ENCODE data around the gene UCMA. TPM values are rescaled to one million over a fixed set of nuclear protein-coding genes. Genes with fewer than 3 reads are reported as not detected.
"Not testable (repeated sequence)": the region's sequence is repeated elsewhere in the genome, so short reads cannot be mapped to it uniquely, and the experiment has no call there.

The UCMA gene
- total RNA-seq, result not detected in 2 replicates

DNA sequence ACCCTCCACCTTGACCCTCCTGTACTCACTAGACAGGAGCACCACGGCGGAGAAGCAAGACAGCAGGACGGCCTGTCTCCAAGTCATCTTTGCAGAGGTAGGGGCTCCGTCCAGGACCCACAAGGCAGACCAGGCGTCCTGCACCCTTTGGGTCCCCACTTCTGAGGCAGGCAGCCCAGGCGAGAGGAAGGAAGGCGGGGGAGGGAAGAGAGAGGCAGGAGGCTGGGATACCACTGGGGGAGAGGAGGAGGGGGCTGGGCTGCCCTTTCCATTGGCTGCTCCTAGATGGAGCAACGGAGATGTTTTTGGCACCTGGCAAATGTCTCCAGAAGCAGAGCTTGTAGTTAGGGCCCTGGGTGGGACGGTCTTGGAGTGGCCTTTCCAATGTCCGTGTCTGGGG, at the start of gene UCMA:
UCMA (minus strand) TSS at position 203 of the 400 bp plus-strand sequence; CDS start at position 87, 116 bp downstream.
- DNase-seq (ENCODE audit: low read depth), result no peak
- H3K4me3 ChIP-seq (ENCODE audit: low read depth, low read length), result no peak within 1 kb of the TSS
- TF ChIP-seq, protein P1, sequence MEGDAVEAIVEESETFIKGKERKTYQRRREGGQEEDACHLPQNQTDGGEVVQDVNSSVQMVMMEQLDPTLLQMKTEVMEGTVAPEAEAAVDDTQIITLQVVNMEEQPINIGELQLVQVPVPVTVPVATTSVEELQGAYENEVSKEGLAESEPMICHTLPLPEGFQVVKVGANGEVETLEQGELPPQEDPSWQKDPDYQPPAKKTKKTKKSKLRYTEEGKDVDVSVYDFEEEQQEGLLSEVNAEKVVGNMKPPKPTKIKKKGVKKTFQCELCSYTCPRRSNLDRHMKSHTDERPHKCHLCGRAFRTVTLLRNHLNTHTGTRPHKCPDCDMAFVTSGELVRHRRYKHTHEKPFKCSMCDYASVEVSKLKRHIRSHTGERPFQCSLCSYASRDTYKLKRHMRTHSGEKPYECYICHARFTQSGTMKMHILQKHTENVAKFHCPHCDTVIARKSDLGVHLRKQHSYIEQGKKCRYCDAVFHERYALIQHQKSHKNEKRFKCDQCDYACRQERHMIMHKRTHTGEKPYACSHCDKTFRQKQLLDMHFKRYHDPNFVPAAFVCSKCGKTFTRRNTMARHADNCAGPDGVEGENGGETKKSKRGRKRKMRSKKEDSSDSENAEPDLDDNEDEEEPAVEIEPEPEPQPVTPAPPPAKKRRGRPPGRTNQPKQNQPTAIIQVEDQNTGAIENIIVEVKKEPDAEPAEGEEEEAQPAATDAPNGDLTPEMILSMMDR (conservative IDR thresholded peaks at IDR 0.05; ENCODE audit: low read depth, low read length), result no peak

DNA sequence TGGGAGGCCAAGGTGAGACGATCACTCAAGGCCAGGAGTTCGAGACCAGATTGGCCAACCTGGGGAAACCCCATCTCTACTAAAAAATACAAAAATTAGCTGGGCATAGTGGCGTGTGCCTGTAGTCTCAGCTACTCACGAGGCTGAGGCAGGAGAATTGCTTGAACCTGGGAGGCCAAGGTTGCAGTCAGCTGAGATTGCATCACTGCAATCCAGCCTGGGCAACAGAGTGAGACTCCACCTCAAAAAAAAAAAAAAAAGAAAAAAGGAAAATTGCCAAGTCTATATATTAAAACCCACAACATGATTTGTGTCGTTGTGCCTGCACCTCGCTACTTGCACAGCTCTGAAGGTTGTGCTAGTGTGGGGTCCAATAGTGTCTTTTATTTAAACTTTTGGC, 48.2 kb upstream of the UCMA start:
- DNase-seq (ENCODE audit: low read depth); H3K4me3 ChIP-seq (ENCODE audit: low read depth, low read length): not testable (repeated sequence)

DNA sequence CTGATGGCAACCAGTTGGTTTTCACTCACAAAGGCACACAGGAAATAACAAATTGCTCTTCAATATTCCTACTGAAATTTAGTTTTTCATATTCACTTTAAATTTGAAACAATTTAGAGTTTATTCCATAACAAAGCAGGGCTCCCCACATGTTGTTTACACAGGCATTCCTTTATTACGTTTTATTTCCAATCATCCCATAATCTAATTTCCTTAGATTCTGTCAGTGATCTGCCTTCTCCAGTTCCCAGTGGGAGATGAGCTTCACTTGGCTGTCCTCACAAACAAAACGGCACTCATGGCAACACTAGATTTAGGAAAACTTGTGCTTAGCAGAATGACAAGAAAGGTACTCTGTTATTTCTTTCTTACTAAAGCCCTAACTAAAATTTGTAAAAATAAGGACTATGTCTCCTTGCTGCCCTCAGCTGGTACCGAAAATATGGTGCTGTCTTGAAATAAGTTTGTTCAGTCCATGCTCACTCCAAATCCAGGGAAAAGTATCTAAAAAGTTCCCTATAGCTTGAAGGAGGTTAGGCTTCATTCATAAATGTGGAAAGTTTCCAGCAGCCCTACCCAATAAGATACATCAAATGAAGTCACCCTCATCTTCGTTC, 42.7 kb upstream of the UCMA start:
- no peak overlapping the region for H3K4me3 ChIP-seq (ENCODE audit: low read depth, low read length)
- no peak for DNase-seq (ENCODE audit: low read depth)
- TF ChIP-seq, protein P1 (conservative IDR thresholded peaks at IDR 0.05; ENCODE audit: low read depth, low read length), result peak; percentile 43

DNA sequence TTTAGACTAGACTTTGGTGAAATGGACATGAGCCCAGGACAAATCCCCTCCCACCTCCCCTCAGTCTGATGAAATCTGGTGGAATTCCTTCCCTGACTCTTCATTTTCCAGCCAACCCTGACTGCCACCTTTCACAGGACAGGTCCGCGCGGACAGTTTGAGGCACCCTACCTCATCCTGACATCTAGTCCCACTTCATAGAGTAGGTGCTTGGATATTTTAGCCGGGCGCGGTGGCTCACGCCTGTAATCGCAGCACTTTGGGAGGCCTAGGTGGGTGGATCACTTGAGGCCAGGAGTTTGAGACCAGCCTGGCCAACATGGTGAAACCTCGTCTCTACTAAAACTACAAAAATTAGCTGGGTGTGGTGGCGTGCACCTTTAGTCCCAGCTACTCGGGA, 42.0 kb upstream of the UCMA start:
- H3K4me3 ChIP-seq (ENCODE audit: low read depth, low read length); DNase-seq (ENCODE audit: low read depth): not testable (repeated sequence)

- no peak for DNase-seq (ENCODE audit: low read depth)
- H3K4me3 ChIP-seq (ENCODE audit: low read depth, low read length), result peak overlapping the region; percentile 41
- TF ChIP-seq, protein P1 (conservative IDR thresholded peaks at IDR 0.05; ENCODE audit: low read depth, low read length), result no peak
Measured at GRCh38 chr10:13272164-13272571, 38.0 kb upstream of the UCMA start.

DNA sequence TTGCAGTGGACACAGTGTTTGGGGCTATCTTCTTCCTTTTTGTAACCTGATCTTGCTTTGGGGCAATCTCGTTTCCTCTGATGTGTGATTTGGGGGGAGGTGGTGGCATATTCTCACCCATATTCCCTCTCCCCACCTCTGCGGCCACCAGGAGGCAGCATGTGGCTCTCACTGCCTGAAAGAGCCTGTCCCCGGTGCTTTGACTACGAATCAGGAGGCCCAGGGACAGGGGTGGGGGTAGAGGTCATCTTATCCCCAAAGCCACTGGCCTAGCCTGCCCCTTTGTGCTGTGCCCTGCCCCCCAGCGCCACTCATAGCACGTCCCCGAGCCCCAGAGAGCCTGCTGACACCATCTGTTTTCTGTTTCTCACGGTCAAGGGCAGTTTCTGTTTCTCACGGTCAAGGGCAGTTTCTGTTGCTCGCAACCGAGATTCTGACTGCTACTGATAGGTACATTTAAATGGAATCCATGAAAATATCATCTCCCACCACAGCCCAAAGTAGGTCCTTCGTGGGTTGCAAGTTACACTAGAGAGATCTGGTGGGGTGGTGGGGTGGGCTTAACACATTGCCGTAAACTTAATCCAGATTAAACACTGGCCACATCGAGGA, 37.5 kb upstream of the UCMA start:
- TF ChIP-seq, protein P1 (conservative IDR thresholded peaks at IDR 0.05; ENCODE audit: low read depth, low read length), result peak; percentile 87

GRCh38 chr10:13270877-13271551, 36.8 kb upstream of the UCMA start:
- H3K4me3 ChIP-seq (ENCODE audit: low read depth, low read length), result no peak overlapping the region
- TF ChIP-seq, protein P1 (conservative IDR thresholded peaks at IDR 0.05; ENCODE audit: low read depth, low read length), result no peak
- DNase-seq (ENCODE audit: low read depth), result no peak

More for the DNA sequence above, 37.5 kb upstream of the UCMA start:
- DNase-seq (ENCODE audit: low read depth), result no peak
- peak overlapping the region; percentile 41 for H3K4me3 ChIP-seq (ENCODE audit: low read depth, low read length)

DNA sequence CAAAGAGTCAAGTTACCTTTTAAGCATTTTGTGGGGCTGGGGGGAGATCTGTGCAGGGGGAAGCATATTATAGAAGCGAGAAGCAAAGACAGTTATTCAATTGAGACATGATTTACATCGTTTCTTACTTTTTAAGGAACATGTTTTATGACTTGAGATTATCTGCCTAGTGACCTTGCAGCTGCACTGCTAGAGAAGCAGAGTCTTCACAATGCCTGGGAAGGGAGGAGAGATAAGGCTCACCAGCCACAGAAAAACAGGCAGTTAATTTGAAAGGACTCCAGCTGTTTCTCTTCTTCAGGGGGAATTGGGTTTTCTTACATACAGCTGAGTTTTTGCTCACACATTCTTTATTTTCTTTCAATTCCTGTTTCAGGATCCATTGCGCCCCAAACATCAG, 34.7 kb upstream of the UCMA start:
- TF ChIP-seq, protein P1 (conservative IDR thresholded peaks at IDR 0.05; ENCODE audit: low read depth, low read length), result no peak
- no peak overlapping the region for H3K4me3 ChIP-seq (ENCODE audit: low read depth, low read length)
- DNase-seq (ENCODE audit: low read depth), result no peak
